ENCODE data around the gene NEDD4. TPM values are rescaled to one million over a fixed set of nuclear protein-coding genes. Genes with fewer than 3 reads are reported as not detected.

Gene NEDD4
- polyA plus RNA-seq, 1 donor from 2014 or later = 1.6 TPM

- no peak overlapping the region for H3K4me3 ChIP-seq (ENCODE audit: low read length)
- H3K79me2 ChIP-seq (replicated peaks; ENCODE audit: insufficient read depth, low read length) = no peaks in the 10 kb centered on the region
- no peaks in the 10 kb centered on the region for H3K9me3 ChIP-seq (ENCODE audit: low read length)
- TF ChIP-seq POLR2AphosphoS5 (IDR thresholded peaks at IDR 0.05) (no peak), REST (IDR thresholded peaks at IDR 0.05; ENCODE audit: borderline replicate concordance) (no peak), SMC3 (conservative IDR thresholded peaks at IDR 0.05; ENCODE audit: poor library complexity) (no peak), EZH2 (IDR thresholded peaks at IDR 0.05; ENCODE audit: borderline replicate concordance, insufficient read depth, low read length, poor library complexity, severe bottlenecking) (no peak), CTCF (IDR thresholded peaks at IDR 0.05; ENCODE audit: poor library complexity, severe bottlenecking) (no peak), RAD21 (conservative IDR thresholded peaks at IDR 0.05) (no peak), MXI1 (conservative IDR thresholded peaks at IDR 0.05; ENCODE audit: poor library complexity, severe bottlenecking) (no peak), TAF1 (IDR thresholded peaks at IDR 0.05; ENCODE audit: low read depth) (no peak), EP300 (conservative IDR thresholded peaks at IDR 0.05; ENCODE audit: poor library complexity, severe bottlenecking) (no peak)
- H3K36me3 ChIP-seq (ENCODE audit: insufficient read depth, low read length) = no peaks in the 10 kb centered on the region
- H4K20me1 ChIP-seq (ENCODE audit: insufficient read depth) = no peaks in the 10 kb centered on the region
- H3K27ac ChIP-seq (ENCODE audit: low read length) = no peak overlapping the region
- H3K9me2 ChIP-seq (ENCODE audit: insufficient read depth, low read length) = no peaks in the 10 kb centered on the region
- no peaks in the 10 kb centered on the region for H3K27me3 ChIP-seq (ENCODE audit: insufficient read depth, low read depth, low read length)
- no peak overlapping the region for H3K4me2 ChIP-seq (ENCODE audit: low read length)
- no peak overlapping the region for H3K9ac ChIP-seq (ENCODE audit: low read length)
- no peak overlapping the region for H2AFZ ChIP-seq (ENCODE audit: low read depth, low read length)
- H3F3A ChIP-seq (ENCODE audit: insufficient read depth, low read length, poor library complexity, severe bottlenecking) = no peaks in the 10 kb centered on the region
Observed at GRCh38 chr15:55893852-55894251, 99.6 kb downstream of the NEDD4 start.

GRCh38 chr15:55891196-55891595, 102.2 kb downstream of the NEDD4 start:
- H3K79me2 ChIP-seq (replicated peaks; ENCODE audit: insufficient read depth, low read length) = no peaks in the 10 kb centered on the region
- H3K9ac ChIP-seq (ENCODE audit: low read length) = no peak overlapping the region
- no peak overlapping the region for H3K4me2 ChIP-seq (ENCODE audit: low read length)
- no peaks in the 10 kb centered on the region for H3K36me3 ChIP-seq (ENCODE audit: insufficient read depth, low read length)
- H2AFZ ChIP-seq (ENCODE audit: low read depth, low read length) = no peak overlapping the region
- H4K20me1 ChIP-seq (ENCODE audit: insufficient read depth) = no peaks in the 10 kb centered on the region
- H3K27ac ChIP-seq (ENCODE audit: low read length) = no peak overlapping the region
- no peaks in the 10 kb centered on the region for H3K9me2 ChIP-seq (ENCODE audit: insufficient read depth, low read length)
- no peaks in the 10 kb centered on the region for H3F3A ChIP-seq (ENCODE audit: insufficient read depth, low read length, poor library complexity, severe bottlenecking)
- no peaks in the 10 kb centered on the region for H3K9me3 ChIP-seq (ENCODE audit: low read length)
- no peak for TF ChIP-seq REST (IDR thresholded peaks at IDR 0.05; ENCODE audit: borderline replicate concordance)
- no peak for TF ChIP-seq EP300 (conservative IDR thresholded peaks at IDR 0.05; ENCODE audit: poor library complexity, severe bottlenecking)
- TF ChIP-seq MXI1 (conservative IDR thresholded peaks at IDR 0.05; ENCODE audit: poor library complexity, severe bottlenecking) = no peak
- no peak for TF ChIP-seq RAD21 (conservative IDR thresholded peaks at IDR 0.05)
- TF ChIP-seq SMC3 (conservative IDR thresholded peaks at IDR 0.05; ENCODE audit: poor library complexity) = no peak
- no peak for TF ChIP-seq CTCF (IDR thresholded peaks at IDR 0.05; ENCODE audit: poor library complexity, severe bottlenecking)
- no peak for TF ChIP-seq TAF1 (IDR thresholded peaks at IDR 0.05; ENCODE audit: low read depth)
- TF ChIP-seq EZH2 (IDR thresholded peaks at IDR 0.05; ENCODE audit: borderline replicate concordance, insufficient read depth, low read length, poor library complexity, severe bottlenecking) = no peak
- TF ChIP-seq POLR2AphosphoS5 (IDR thresholded peaks at IDR 0.05) = no peak
- H3K27me3 ChIP-seq (ENCODE audit: insufficient read depth, low read depth, low read length) = no peaks in the 10 kb centered on the region
- no peak overlapping the region for H3K4me3 ChIP-seq (ENCODE audit: low read length)

Measured in neural cell (in vitro differentiated cells).